GM12865 (cell line): Measurements from ENCODE around the gene ANKDD1B.
A peak's percentile ranks its signal among the peaks of the same experiment; 100 is the strongest.

ENCODE experiments used
- DNase-seq: peaks from one replicate; pipeline ENCODE4 v3.0.0; 2010; ENCODE audit warnings: low read depth
- H3K4me3 ChIP-seq: 2 replicates; pipeline ENCODE4 v1.5.1; 2011; ENCODE audit warnings: mild to moderate bottlenecking, low read depth, low read length, control low read depth
- TF ChIP-seq, protein P1 (sequence below): IDR thresholded peaks from 2 replicates; pipeline ENCODE4 v1.5.1; 2011; ENCODE audit warnings: low read length, control low read depth, low read depth, inconsistent platforms; ENCODE audit not compliant: insufficient read depth; ENCODE audit errors: missing control alignments

Gene ANKDD1B

DNA sequence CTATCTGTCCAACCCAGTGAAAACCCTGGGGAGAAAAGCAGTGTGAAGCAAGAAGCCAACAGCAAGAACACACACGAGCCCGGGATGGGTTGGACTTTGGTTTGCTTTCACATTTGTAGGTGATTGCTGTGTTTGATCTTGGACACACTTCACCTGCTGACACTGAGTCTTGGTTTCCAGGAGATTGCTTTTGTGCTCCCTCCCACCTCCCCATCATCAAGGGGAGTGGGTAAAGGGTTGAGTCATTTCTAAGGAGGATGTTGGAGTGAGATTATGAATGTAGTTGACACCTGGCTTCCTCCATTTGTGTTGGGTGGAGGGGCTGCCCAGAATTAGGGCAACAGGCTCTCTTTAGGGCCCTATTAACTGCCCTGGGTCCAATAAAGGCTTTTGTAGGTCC is 37.5 kb downstream of the ANKDD1B start:
- no peak overlapping the region for H3K4me3 ChIP-seq
- peak; percentile 67 for DNase-seq
- TF ChIP-seq, protein P1, sequence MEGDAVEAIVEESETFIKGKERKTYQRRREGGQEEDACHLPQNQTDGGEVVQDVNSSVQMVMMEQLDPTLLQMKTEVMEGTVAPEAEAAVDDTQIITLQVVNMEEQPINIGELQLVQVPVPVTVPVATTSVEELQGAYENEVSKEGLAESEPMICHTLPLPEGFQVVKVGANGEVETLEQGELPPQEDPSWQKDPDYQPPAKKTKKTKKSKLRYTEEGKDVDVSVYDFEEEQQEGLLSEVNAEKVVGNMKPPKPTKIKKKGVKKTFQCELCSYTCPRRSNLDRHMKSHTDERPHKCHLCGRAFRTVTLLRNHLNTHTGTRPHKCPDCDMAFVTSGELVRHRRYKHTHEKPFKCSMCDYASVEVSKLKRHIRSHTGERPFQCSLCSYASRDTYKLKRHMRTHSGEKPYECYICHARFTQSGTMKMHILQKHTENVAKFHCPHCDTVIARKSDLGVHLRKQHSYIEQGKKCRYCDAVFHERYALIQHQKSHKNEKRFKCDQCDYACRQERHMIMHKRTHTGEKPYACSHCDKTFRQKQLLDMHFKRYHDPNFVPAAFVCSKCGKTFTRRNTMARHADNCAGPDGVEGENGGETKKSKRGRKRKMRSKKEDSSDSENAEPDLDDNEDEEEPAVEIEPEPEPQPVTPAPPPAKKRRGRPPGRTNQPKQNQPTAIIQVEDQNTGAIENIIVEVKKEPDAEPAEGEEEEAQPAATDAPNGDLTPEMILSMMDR = no peak

- DNase-seq = no peak
Observed at GRCh38 chr5:75651575-75652238, 40.5 kb downstream of the ANKDD1B start.

DNA sequence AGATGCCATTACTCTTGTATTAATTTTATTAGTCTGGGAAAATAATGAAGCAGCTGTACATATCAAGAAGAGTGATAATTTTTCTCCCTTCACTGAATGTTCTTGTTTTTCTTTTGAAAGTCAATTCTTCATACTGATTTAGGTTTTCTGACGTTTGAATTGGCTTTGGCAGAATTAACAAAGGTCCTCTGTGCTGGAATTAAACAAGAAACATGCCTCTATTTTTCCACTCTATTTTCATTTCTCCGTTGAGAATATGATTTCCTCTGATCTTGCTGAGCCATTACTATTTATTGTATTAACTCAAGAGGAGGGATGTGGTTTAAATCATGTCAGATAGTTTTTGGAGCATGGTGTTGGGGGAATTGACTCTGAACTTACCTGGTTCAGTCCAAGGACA is 42.3 kb downstream of the ANKDD1B start:
- no peak for DNase-seq
- no peak overlapping the region for H3K4me3 ChIP-seq
- TF ChIP-seq, protein P1 = no peak

More at GRCh38 chr5:75651575-75652238, 40.5 kb downstream of the ANKDD1B start:
- no peak overlapping the region for H3K4me3 ChIP-seq
- TF ChIP-seq, protein P1 = no peak

GRCh38 chr5:75654693-75655295 is 43.5 kb downstream of the ANKDD1B start:
- DNase-seq = no peak

DNA sequence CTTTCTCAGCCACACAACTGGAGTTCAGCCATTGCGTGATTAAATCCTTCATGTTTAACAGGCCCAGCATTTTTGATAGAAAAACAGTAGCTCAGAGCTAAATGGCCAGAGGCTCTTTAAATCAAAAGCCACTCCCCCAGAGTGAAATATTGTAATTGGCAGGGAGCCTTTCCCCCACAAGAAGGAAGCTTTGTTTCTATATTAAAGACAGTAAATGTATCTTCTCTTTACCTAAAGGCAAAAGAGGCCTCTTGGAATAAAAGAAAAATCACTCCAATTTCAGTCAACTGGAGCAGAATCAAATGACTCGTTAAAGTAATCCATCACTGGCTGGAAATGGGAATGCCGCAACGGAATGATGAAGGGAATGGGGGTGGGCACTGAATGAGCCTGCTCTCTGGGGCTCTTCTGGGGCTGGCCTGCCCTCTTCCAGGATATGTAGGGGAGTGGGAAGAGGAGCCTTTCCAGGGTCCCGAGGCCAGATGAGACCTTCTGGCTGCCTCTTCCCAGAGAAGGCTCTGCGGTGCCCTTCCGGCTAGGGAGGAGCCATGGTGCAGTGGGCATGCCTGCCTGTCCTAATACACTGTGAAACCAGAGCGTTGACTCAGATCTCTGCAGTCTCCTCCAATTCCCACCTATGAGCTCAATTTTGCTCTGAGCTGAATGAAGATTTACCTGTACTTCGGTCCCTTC is 45.2 kb downstream of the ANKDD1B start:
- no peak overlapping the region for H3K4me3 ChIP-seq
- TF ChIP-seq, protein P1 = no peak
- no peak for DNase-seq

More at GRCh38 chr5:75654693-75655295, 43.5 kb downstream of the ANKDD1B start:
- H3K4me3 ChIP-seq = no peak overlapping the region
- TF ChIP-seq, protein P1 = no peak

DNA sequence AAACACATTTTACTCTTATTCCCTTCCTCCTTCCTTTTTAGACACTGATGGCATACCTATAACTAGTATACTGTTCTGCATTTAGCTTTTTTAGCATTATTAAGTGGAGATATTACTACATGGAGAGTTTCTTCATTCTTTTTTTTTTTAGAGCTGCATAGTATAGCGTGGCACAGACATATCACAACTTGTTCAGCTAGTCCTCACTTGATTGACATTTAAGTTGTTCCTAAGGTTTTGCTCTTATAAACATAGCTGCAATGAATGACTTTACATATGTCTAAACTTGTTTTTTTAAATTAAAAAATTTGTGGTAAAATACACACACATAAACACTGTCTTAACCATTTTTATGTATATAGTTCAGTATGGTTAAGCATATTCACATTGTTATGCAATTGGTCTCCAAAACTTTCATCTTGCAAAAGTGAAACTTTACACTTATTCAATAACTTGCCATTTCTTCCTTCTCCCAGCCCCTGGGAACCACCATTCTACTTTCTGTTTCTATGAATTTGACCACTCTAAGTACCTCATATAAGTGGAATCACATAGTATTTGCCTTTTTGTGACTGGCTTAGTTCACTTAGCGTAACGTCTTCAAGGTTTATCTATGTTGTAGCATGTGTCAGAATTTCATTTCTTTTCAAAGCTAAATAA is 48.7 kb downstream of the ANKDD1B start:
- TF ChIP-seq, protein P1 = no peak
- DNase-seq = peak; percentile 27
- H3K4me3 ChIP-seq = no peak overlapping the region
